HCT116 (cell line): ENCODE measurements around the gene DKK3.

ENCODE experiments used
- ELF1 ChIP-seq: IDR thresholded peaks from 2 replicates; pipeline ENCODE4 v1.6.1; 2012; ENCODE audit warnings: low read depth, borderline replicate concordance
- EZH2 ChIP-seq: fragments of 200-600 bp; sonication (generic); IDR thresholded peaks from 2 replicates; pipeline ENCODE4 v1.6.1; 2017; ENCODE audit warnings: antibody characterized with exemption, mixed run types
- EZH2phosphoT487 ChIP-seq: fragments of 200-600 bp; IDR thresholded peaks from 2 replicates; pipeline ENCODE4 v1.6.1; 2018; ENCODE audit warnings: antibody characterized with exemption, borderline replicate concordance
- JUND ChIP-seq: IDR thresholded peaks from 2 replicates; pipeline ENCODE4 v1.6.1; 2012
- POLR2A ChIP-seq: IDR thresholded peaks from 2 replicates; pipeline ENCODE4 v1.7.0; 2011; ENCODE audit warnings: borderline replicate concordance; ENCODE audit not compliant: insufficient read depth, insufficient read length; ENCODE audit errors: extremely low read depth
- POLR2AphosphoS5 ChIP-seq: IDR thresholded peaks from 2 replicates; pipeline ENCODE4 v1.6.1; 2011; ENCODE audit warnings: mild to moderate bottlenecking, low read depth, low read length, moderate library complexity
- SP1 ChIP-seq: IDR thresholded peaks from 2 replicates; pipeline ENCODE4 v1.6.1; 2012; ENCODE audit warnings: low read depth
- TCF7L2 ChIP-seq: IDR thresholded peaks from 2 replicates; pipeline ENCODE4 v1.7.0; 2011; ENCODE audit warnings: borderline replicate concordance, inconsistent platforms; ENCODE audit not compliant: insufficient read depth, insufficient read length; ENCODE audit errors: extremely low read depth
- YY1 ChIP-seq: IDR thresholded peaks from 2 replicates; pipeline ENCODE4 v1.6.1; 2011; ENCODE audit warnings: low read length, low read depth, moderate library complexity, mild to moderate bottlenecking; ENCODE audit not compliant: insufficient replicate concordance; ENCODE audit errors: extremely low read depth
- ZFX ChIP-seq: fragments of 450-650 bp; IDR thresholded peaks from 2 replicates; pipeline ENCODE4 v1.6.1; 2017
- ZNF274 ChIP-seq: fragments of 200-500 bp; sonication (Bioruptor generic); IDR thresholded peaks from 2 replicates; pipeline ENCODE4 v1.6.1; 2014; ENCODE audit warnings: mild to moderate bottlenecking, low read depth, low read length, inconsistent platforms
- TF ChIP-seq, protein P1 (sequence below): IDR thresholded peaks from 2 replicates; pipeline ENCODE4 v1.6.1; 2012; ENCODE audit warnings: low read depth
- TF ChIP-seq, protein P2 (sequence below), 3 experiments: fragments of 200-600 bp in 1 of 3; sonication (generic) in 1 of 3; IDR thresholded peaks in 2 of 3; conservative IDR thresholded peaks in 1 of 3; 2 replicates each; pipeline ENCODE4 v1.5.1; 2012 to 2017; ENCODE audit warnings: low read depth in 2 of 3, low read length in 2 of 3, antibody characterized with exemption in 1 of 3, borderline replicate concordance in 1 of 3, control low read depth in 1 of 3, mild to moderate bottlenecking in 1 of 3, mixed read lengths in 1 of 3, mixed run types in 1 of 3, moderate library complexity in 1 of 3; ENCODE audit not compliant: insufficient read depth in 1 of 3
- TF ChIP-seq, protein P3 (sequence below): IDR thresholded peaks from 2 replicates; pipeline ENCODE4 v1.6.1; 2012

DNA sequence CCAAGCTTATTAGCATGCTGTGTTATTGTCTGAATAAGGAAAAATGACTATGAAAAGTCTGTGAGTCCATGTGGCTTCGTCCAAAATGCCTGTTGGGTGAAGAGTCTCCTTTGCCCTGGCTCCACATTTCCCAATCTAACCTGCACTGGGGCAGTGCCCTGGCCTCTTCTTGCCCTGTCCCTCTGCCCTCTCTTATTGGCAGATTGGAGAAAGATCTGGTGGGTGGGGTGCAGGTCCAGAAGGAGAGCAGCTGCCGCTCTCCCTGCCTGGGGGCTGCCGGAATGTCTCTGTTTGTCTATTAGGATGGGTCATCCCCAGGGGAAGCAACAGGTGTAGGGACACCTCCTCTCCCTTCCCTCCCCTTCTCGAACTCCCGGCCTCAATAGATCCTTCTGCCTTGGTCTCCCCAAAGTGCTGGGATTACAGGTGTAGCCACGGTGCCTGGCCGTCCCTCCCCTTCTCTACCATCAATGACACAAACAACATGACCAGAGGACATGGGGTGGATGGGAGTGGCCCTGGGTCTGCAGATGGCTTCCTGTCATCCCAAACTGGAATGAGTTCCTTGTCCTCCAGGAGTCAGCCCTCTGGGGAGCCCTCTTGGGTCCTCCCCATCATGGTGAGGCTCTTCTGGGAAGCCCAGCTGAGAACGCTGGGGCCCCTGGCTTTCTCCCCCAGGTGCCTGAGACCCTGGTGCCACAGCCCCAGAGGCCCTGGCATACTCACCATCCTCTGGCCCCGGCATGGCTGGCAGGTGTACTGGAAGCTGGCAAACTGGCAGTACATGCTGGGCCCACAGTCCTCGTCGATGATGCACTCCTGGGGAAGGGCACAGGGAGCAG, 40.5 kb downstream of the DKK3 start:
- TF ChIP-seq, protein P1, sequence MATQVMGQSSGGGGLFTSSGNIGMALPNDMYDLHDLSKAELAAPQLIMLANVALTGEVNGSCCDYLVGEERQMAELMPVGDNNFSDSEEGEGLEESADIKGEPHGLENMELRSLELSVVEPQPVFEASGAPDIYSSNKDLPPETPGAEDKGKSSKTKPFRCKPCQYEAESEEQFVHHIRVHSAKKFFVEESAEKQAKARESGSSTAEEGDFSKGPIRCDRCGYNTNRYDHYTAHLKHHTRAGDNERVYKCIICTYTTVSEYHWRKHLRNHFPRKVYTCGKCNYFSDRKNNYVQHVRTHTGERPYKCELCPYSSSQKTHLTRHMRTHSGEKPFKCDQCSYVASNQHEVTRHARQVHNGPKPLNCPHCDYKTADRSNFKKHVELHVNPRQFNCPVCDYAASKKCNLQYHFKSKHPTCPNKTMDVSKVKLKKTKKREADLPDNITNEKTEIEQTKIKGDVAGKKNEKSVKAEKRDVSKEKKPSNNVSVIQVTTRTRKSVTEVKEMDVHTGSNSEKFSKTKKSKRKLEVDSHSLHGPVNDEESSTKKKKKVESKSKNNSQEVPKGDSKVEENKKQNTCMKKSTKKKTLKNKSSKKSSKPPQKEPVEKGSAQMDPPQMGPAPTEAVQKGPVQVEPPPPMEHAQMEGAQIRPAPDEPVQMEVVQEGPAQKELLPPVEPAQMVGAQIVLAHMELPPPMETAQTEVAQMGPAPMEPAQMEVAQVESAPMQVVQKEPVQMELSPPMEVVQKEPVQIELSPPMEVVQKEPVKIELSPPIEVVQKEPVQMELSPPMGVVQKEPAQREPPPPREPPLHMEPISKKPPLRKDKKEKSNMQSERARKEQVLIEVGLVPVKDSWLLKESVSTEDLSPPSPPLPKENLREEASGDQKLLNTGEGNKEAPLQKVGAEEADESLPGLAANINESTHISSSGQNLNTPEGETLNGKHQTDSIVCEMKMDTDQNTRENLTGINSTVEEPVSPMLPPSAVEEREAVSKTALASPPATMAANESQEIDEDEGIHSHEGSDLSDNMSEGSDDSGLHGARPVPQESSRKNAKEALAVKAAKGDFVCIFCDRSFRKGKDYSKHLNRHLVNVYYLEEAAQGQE, result no peak
- TF ChIP-seq, protein P2, sequence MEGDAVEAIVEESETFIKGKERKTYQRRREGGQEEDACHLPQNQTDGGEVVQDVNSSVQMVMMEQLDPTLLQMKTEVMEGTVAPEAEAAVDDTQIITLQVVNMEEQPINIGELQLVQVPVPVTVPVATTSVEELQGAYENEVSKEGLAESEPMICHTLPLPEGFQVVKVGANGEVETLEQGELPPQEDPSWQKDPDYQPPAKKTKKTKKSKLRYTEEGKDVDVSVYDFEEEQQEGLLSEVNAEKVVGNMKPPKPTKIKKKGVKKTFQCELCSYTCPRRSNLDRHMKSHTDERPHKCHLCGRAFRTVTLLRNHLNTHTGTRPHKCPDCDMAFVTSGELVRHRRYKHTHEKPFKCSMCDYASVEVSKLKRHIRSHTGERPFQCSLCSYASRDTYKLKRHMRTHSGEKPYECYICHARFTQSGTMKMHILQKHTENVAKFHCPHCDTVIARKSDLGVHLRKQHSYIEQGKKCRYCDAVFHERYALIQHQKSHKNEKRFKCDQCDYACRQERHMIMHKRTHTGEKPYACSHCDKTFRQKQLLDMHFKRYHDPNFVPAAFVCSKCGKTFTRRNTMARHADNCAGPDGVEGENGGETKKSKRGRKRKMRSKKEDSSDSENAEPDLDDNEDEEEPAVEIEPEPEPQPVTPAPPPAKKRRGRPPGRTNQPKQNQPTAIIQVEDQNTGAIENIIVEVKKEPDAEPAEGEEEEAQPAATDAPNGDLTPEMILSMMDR (IDR thresholded peaks at IDR 0.05 in 2 of 3, conservative IDR thresholded peaks at IDR 0.05 in 1 of 3; ENCODE audit: borderline replicate concordance in 1 of 3, insufficient read depth in 1 of 3, low read depth in 2 of 3, low read length in 2 of 3), result no peak
- TF ChIP-seq EZH2, result no peak
- TF ChIP-seq POLR2A, result no peak
- no peak for TF ChIP-seq EZH2phosphoT487
- TF ChIP-seq, protein P3, sequence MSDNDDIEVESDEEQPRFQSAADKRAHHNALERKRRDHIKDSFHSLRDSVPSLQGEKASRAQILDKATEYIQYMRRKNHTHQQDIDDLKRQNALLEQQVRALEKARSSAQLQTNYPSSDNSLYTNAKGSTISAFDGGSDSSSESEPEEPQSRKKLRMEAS, result no peak
- TF ChIP-seq ZFX, result no peak
- TF ChIP-seq YY1, result no peak
- TF ChIP-seq ELF1, result no peak
- no peak for TF ChIP-seq JUND
- TF ChIP-seq SP1, result no peak
- TF ChIP-seq ZNF274, result no peak
- TF ChIP-seq POLR2AphosphoS5, result no peak
- TF ChIP-seq TCF7L2, result no peak
